ENCODE results near the gene ANKMY1. TPM values are rescaled to one million over a fixed set of nuclear protein-coding genes. Genes with fewer than 3 reads are reported as not detected.

Gene ANKMY1
- total and polyA plus RNA-seq, 2 of the 13 experiments (the other 11 are each of a cell fraction or from before 2014, with no cell fraction given), result 11.7 to 18.8 TPM

GRCh38 chr2:240438810-240439697, 118.7 kb downstream of the ANKMY1 start (continued):
- TF ChIP-seq PHF8 (CRISPR knock-in tag; IDR thresholded peaks at IDR 0.05), result peak; percentile 27; the same call in 1 of the 2 replicates
- no peak for TF ChIP-seq EP300 (IDR thresholded peaks at IDR 0.05; ENCODE audit: low read depth in 2 of 2, low read length in 2 of 2)
- TF ChIP-seq EP300 (CRISPR knock-in tag; IDR thresholded peaks at IDR 0.05; ENCODE audit: borderline replicate concordance), result no peak
- no peak for TF ChIP-seq YEATS2 (CRISPR knock-in tag; IDR thresholded peaks at IDR 0.05; ENCODE audit: borderline replicate concordance)
- TF ChIP-seq HMGXB3 (CRISPR knock-in tag; IDR thresholded peaks at IDR 0.05; ENCODE audit: borderline replicate concordance), result no peak
- TF ChIP-seq CERS6 (CRISPR knock-in tag; IDR thresholded peaks at IDR 0.05), result no peak
- no peak for TF ChIP-seq SIN3B (IDR thresholded peaks at IDR 0.05; ENCODE audit: low read length)

Data from HepG2 (cell line).